HEK293 (cell line): ENCODE data around the gene LCN9.
"Not testable (repeated sequence)": the region's sequence is repeated elsewhere in the genome, so short reads cannot be mapped to it uniquely, and the experiment has no call there.

Source experiments
- CTCF ChIA-PET: fragments of 350-600 bp; formaldehyde crosslinking; extraction: SDS; loops from one replicate; lab custom pipeline; 2021; ENCODE audit warnings: antibody characterized with exemption; lab: Yijun Ruan, JAX
- POLR2A ChIA-PET: fragments of 300-600 bp; formaldehyde crosslinking; extraction: SDS; loops from one replicate; lab custom pipeline; 2020; ENCODE audit warnings: antibody characterized with exemption, inconsistent platforms; lab: Yijun Ruan, JAX
- H3K27ac ChIP-seq: fragments of 200-500 bp; sonication (Bioruptor generic); 2 replicates; pipeline ENCODE4 v1.5.1; 2014; ENCODE audit warnings: low read depth, low read length, control low read depth, inconsistent platforms; ENCODE audit errors: extremely low read depth
- H3K36me3 ChIP-seq, 2 experiments: fragments of 200-500 bp in 1 of 2; sonication (Bioruptor generic) in 1 of 2; 1 replicate in 1 of 2; 2 replicates in 1 of 2; pipeline ENCODE4 v1.5.1; 2014 to 2017; ENCODE audit warnings: inconsistent platforms in 2 of 2, low read length in 2 of 2; ENCODE audit not compliant: control insufficient read depth in 2 of 2, insufficient read depth in 1 of 2
- H3K4me1 ChIP-seq: fragments of 200-500 bp; sonication (Bioruptor generic); 2 replicates; pipeline ENCODE4 v1.5.1; 2014; ENCODE audit warnings: mild to moderate bottlenecking, low read length, inconsistent platforms; ENCODE audit not compliant: control insufficient read depth, insufficient read depth
- H3K4me3 ChIP-seq: 2 replicates; pipeline ENCODE4 v1.5.1; 2011; ENCODE audit warnings: low read depth, mild to moderate bottlenecking, control low read depth, low read length, moderate library complexity
- H3K9me3 ChIP-seq: fragments of 200-500 bp; sonication (Bioruptor generic); 2 replicates; pipeline ENCODE4 v1.5.1; 2014; ENCODE audit warnings: low read depth, low read length, inconsistent platforms; ENCODE audit not compliant: control insufficient read depth, insufficient read depth
- KLF1 ChIP-seq: fragments of 450-650 bp; formaldehyde crosslinking; IDR thresholded peaks from 2 replicates; pipeline ENCODE4 v1.5.1; 2016; ENCODE audit warnings: missing biosample characterization, missing genetic modification characterization
- KLF8 ChIP-seq: fragments of 450-650 bp; formaldehyde crosslinking; IDR thresholded peaks from 2 replicates; pipeline ENCODE4 v1.5.1; 2016; ENCODE audit warnings: missing biosample characterization, missing genetic modification characterization
- SETDB1 ChIP-seq: IDR thresholded peaks from one replicate; pipeline ENCODE4 v1.6.1; 2017; ENCODE audit warnings: mild to moderate bottlenecking, low read length, moderate library complexity, mixed read lengths; ENCODE audit not compliant: insufficient read length
- ZNF121 ChIP-seq: fragments of 450-650 bp; formaldehyde crosslinking; IDR thresholded peaks from 2 replicates; pipeline ENCODE4 v1.5.1; 2016; ENCODE audit warnings: missing biosample characterization, missing genetic modification characterization
- ZNF138 ChIP-seq: fragments of 450-650 bp; formaldehyde crosslinking; IDR thresholded peaks from 2 replicates; pipeline ENCODE4 v1.5.1; 2016; ENCODE audit warnings: missing biosample characterization, missing genetic modification characterization, borderline replicate concordance
- ZNF354C ChIP-seq: fragments of 450-650 bp; formaldehyde crosslinking; IDR thresholded peaks from 2 replicates; pipeline ENCODE4 v1.5.1; 2016; ENCODE audit warnings: missing biosample characterization, missing genetic modification characterization, low read depth, borderline replicate concordance
- ZNF596 ChIP-seq: fragments of 450-650 bp; IDR thresholded peaks from 2 replicates; pipeline ENCODE4 v1.5.0; 2018; ENCODE audit warnings: missing biosample characterization, mild to moderate bottlenecking, missing genetic modification characterization, moderate library complexity
- ZNF707 ChIP-seq: fragments of 450-650 bp; formaldehyde crosslinking; IDR thresholded peaks from 2 replicates; pipeline ENCODE4 v1.5.1; 2016; ENCODE audit warnings: missing biosample characterization, missing genetic modification characterization
- ZXDB ChIP-seq: fragments of 450-650 bp; formaldehyde crosslinking; IDR thresholded peaks from 2 replicates; pipeline ENCODE4 v1.5.1; 2016; ENCODE audit warnings: missing biosample characterization, missing genetic modification characterization
- TF ChIP-seq, protein P1 (sequence below): fragments of 450-650 bp; formaldehyde crosslinking; IDR thresholded peaks from 2 replicates; pipeline ENCODE4 v1.5.1; 2016; ENCODE audit warnings: missing biosample characterization, missing genetic modification characterization, borderline replicate concordance
- TF ChIP-seq, protein P2 (sequence below): fragments of 450-650 bp; formaldehyde crosslinking; IDR thresholded peaks from 2 replicates; pipeline ENCODE4 v1.5.1; 2016; ENCODE audit warnings: missing biosample characterization, missing genetic modification characterization
- TF ChIP-seq, protein P3 (sequence below): fragments of 450-650 bp; formaldehyde crosslinking; IDR thresholded peaks from 2 replicates; pipeline ENCODE4 v1.5.1; 2016; ENCODE audit warnings: missing biosample characterization, missing genetic modification characterization

LCN9 gene

DNA sequence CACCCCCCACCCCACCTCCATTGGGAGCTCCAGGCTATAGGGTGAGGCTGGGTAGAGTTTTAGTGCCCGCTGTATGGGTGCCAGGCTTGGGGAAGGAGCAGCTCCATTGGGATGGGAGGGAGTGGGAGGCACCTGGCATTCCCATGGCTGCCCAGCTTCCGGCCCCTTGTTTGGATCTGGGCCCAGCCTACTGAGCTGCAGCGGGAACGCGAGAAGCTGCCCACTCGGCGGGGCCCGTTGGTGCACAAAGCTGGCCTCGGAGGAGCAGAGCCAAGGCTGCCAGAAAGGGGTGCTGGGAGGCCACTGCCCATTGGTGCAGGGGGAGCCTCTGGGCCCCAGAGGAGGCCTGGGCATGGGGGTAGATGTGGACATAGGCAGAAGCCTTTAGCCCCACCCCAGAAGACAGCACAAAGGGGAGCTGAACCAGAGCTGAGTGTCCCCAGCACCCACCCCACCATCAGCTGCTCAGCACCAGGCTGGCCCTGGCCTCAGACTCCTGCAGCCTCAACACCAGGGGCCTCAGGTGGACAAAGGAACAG lies 4.4 kb downstream of the LCN9 start (continued):
- TF ChIP-seq, protein P1, sequence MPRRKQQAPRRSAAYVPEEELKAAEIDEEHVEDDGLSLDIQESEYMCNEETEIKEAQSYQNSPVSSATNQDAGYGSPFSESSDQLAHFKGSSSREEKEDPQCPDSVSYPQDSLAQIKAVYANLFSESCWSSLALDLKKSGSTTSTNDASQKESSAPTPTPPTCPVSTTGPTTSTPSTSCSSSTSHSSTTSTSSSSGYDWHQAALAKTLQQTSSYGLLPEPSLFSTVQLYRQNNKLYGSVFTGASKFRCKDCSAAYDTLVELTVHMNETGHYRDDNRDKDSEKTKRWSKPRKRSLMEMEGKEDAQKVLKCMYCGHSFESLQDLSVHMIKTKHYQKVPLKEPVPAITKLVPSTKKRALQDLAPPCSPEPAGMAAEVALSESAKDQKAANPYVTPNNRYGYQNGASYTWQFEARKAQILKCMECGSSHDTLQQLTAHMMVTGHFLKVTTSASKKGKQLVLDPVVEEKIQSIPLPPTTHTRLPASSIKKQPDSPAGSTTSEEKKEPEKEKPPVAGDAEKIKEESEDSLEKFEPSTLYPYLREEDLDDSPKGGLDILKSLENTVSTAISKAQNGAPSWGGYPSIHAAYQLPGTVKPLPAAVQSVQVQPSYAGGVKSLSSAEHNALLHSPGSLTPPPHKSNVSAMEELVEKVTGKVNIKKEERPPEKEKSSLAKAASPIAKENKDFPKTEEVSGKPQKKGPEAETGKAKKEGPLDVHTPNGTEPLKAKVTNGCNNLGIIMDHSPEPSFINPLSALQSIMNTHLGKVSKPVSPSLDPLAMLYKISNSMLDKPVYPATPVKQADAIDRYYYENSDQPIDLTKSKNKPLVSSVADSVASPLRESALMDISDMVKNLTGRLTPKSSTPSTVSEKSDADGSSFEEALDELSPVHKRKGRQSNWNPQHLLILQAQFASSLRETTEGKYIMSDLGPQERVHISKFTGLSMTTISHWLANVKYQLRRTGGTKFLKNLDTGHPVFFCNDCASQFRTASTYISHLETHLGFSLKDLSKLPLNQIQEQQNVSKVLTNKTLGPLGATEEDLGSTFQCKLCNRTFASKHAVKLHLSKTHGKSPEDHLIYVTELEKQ (tag by site-specific recombination) = no peak
- no peak for TF ChIP-seq ZNF707 (tag by site-specific recombination)
- TF ChIP-seq, protein P2, sequence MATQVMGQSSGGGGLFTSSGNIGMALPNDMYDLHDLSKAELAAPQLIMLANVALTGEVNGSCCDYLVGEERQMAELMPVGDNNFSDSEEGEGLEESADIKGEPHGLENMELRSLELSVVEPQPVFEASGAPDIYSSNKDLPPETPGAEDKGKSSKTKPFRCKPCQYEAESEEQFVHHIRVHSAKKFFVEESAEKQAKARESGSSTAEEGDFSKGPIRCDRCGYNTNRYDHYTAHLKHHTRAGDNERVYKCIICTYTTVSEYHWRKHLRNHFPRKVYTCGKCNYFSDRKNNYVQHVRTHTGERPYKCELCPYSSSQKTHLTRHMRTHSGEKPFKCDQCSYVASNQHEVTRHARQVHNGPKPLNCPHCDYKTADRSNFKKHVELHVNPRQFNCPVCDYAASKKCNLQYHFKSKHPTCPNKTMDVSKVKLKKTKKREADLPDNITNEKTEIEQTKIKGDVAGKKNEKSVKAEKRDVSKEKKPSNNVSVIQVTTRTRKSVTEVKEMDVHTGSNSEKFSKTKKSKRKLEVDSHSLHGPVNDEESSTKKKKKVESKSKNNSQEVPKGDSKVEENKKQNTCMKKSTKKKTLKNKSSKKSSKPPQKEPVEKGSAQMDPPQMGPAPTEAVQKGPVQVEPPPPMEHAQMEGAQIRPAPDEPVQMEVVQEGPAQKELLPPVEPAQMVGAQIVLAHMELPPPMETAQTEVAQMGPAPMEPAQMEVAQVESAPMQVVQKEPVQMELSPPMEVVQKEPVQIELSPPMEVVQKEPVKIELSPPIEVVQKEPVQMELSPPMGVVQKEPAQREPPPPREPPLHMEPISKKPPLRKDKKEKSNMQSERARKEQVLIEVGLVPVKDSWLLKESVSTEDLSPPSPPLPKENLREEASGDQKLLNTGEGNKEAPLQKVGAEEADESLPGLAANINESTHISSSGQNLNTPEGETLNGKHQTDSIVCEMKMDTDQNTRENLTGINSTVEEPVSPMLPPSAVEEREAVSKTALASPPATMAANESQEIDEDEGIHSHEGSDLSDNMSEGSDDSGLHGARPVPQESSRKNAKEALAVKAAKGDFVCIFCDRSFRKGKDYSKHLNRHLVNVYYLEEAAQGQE (tag by site-specific recombination) = no peak
- TF ChIP-seq ZNF138 (tag by site-specific recombination) = no peak
- no peak for TF ChIP-seq KLF1 (tag by site-specific recombination)
- no peak for TF ChIP-seq ZNF354C (tag by site-specific recombination)
- TF ChIP-seq ZXDB (tag by site-specific recombination) = no peak
- no peak for TF ChIP-seq KLF8 (tag by site-specific recombination)
- no peak for TF ChIP-seq ZNF596 (tag by site-specific recombination)
- TF ChIP-seq, protein P3, sequence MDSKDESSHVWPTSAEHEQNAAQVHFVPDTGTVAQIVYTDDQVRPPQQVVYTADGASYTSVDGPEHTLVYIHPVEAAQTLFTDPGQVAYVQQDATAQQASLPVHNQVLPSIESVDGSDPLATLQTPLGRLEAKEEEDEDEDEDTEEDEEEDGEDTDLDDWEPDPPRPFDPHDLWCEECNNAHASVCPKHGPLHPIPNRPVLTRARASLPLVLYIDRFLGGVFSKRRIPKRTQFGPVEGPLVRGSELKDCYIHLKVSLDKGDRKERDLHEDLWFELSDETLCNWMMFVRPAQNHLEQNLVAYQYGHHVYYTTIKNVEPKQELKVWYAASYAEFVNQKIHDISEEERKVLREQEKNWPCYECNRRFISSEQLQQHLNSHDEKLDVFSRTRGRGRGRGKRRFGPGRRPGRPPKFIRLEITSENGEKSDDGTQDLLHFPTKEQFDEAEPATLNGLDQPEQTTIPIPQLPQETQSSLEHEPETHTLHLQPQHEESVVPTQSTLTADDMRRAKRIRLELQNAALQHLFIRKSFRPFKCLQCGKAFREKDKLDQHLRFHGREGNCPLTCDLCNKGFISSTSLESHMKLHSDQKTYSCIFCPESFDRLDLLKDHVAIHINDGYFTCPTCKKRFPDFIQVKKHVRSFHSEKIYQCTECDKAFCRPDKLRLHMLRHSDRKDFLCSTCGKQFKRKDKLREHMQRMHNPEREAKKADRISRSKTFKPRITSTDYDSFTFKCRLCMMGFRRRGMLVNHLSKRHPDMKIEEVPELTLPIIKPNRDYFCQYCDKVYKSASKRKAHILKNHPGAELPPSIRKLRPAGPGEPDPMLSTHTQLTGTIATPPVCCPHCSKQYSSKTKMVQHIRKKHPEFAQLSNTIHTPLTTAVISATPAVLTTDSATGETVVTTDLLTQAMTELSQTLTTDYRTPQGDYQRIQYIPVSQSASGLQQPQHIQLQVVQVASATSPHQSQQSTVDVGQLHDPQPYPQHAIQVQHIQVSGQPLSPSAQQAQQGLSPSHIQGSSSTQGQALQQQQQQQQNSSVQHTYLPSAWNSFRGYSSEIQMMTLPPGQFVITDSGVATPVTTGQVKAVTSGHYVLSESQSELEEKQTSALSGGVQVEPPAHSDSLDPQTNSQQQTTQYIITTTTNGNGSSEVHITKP = no peak
- no peak for TF ChIP-seq ZNF121

DNA sequence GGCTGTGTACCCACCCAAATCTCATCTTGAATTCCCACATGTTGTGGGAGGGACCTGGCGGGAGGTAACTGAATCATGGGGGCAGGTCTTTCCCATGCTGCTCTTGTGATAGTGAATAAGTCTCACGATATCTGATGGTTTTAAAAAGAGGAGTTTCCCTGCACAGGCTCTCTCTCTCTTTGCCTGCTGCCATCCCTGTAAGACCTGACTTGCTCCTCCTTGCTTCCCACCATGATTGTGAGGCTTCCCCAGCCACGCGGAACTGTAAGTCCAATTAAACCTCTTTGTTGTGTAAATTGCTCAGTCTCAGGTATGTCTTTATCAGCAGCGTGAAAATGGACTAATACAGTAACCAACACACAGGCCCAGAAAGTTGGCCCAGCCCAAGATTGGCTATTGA lies 5.9 kb downstream of the LCN9 start:
- H3K27ac ChIP-seq, POLR2A ChIA-PET, H3K4me1 ChIP-seq, CTCF ChIA-PET, H3K9me3 ChIP-seq, H3K36me3 ChIP-seq, H3K4me3 ChIP-seq: not testable (repeated sequence)
- peak; percentile 63 for TF ChIP-seq SETDB1
